Kidney tubule cell (primary cell): ENCODE measurements around the gene CATSPERD.
A peak's percentile ranks its signal among the peaks of the same experiment; 100 is the strongest.
"Not testable (repeated sequence)": the region's sequence is repeated elsewhere in the genome, so short reads cannot be mapped to it uniquely, and the experiment has no call there.

Source experiments
- DNase-seq: peaks from one replicate; pipeline ENCODE4 v3.0.0-alpha.2; 2018; ENCODE audit warnings: low spot score

CATSPERD gene

DNA sequence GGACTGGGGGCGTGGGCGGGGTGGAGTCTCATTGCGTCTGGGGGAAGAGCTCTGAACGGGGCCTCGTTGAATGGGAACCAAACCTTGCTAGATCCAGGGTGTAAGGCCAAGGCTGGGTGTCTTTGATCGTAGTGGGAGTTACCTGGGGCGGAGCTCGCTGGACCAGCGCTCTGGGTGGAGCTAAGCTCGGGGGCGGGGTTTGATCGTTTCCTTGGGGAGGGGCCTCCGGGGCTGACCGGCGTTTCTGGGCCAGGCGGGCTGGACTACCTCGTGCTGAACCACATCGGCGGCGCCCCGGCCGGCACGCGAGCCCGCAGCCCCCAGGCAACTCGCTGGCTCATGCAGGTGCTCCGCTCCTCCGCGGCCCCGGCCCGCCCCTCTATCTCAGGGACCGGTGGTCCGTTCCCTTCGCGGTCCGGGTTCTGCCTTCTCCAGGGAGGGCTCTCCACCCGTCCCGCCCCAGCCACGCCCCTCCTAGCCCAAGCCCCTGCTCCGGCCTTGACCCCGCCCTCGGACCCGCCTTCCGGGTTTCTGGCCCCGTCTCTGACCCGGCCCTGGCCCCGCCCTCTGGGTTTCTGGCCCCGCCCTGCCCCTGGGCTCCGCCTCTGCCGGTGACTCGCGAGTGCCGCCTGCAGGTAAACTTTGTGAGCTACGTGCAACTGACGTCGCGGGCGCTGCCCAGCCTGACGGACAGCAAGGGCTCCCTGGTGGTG lies 33.6 kb upstream of the CATSPERD start:
- peak; percentile 95 for DNase-seq

DNA sequence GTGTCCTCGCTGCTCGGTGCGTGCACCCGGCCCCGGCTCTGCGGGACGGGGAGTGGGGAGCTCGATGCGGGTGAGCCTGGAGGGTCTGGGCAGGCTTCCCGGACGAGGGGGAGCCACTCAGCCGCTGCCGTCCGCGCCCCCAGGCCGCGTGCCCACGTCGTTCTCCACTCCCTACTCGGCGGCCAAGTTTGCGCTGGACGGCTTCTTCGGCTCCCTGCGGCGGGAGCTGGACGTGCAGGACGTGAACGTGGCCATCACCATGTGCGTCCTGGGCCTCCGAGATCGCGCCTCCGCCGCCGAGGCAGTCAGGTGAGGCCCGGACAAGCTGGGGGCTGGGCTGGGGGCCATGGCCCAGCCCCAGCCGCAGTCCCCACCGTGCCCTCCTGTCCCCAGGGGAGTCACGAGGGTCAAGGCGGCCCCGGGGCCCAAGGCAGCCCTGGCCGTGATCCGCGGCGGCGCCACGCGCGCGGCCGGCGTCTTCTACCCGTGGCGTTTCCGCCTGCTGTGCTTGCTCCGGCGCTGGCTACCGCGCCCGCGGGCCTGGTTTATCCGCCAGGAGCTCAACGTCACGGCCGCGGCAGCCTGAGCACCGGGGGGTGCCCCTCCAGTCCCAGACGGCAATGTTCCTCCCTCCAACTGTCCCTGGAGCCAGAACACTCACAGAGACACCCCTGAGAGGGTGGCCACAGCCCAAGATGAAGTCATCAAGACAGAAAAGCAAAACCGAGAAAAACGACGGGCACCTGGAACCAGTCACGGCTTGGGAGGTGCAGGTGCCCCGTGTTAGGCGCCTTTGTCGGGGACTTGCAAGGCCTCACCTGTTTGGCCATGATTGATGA lies 32.9 kb upstream of the CATSPERD start:
- DNase-seq = no peak

DNA sequence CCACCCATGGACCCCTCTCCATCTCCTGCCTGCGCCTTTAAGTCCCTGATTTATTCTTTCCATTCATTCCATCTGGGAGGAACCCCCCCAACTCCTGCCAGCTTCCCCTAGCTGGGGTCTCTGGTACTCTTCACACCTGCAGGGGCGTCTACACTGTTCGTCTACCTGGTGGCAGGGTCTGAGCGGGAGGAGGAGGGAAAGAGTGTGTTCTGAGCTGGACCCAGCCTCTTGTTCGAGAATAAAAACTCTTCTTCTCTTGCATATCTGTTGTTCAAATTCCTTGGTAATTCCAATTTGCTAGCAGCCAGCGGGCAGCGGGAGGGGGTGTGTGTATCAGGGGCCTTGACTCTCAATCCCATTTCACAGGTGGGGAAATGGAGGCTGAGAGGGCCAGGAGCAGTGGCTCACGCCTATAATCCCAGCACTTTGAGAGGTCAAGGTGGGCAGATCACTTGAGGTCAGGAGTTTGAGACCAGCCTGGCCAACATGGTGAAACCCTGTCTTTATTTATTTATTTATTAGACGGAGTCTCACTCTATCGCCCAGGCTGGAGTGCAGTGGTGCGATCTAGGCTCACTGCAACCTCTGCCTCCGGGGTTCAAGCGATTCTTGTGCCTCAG lies 32.1 kb upstream of the CATSPERD start:
- not testable (repeated sequence) for DNase-seq

DNA sequence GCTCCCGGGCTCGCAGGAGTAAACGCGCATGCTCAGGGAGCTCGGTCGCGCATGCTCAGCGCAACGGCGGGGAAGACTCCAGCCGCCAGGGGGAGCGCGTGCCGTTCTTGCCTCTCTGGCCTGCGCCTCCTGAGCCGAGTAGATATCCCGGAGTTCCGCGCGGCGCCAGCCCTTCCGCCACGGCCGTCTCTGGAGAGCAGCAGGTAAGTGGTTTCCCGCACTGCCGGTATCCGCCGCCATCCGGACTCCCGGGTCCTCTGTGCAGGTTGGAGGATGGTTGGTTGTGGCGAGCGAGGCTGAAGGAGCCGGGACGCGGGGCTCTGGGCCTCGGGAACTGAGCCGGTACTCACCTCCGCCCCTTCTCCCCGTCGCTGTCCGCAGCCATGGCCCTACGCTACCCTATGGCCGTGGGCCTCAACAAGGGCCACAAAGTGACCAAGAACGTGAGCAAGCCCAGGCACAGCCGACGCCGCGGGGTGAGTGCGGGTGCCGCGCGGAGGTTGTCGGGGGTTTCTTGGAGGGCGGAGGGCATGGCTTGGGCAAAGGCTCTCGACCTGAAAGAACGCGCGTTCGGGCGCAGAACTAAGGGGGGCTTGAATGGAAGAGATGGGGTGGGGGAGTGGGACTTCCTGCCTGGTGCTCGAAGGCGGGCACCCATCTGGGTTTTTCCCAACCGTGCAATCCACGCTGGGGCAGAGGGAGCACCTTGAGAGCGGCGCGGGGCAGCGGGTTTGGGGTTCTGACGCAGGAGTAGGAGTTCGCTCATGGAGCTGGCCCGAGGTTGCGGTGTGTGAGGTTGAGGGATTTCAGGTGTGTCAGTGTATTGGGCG lies 30.1 kb upstream of the CATSPERD start, which contains the start of gene RPL36:
TSS of gene RPL36 (plus strand) at position 171 of the 830 bp plus-strand sequence. CDS start at position 384, 213 bp downstream.
- peak; percentile 96 for DNase-seq

DNA sequence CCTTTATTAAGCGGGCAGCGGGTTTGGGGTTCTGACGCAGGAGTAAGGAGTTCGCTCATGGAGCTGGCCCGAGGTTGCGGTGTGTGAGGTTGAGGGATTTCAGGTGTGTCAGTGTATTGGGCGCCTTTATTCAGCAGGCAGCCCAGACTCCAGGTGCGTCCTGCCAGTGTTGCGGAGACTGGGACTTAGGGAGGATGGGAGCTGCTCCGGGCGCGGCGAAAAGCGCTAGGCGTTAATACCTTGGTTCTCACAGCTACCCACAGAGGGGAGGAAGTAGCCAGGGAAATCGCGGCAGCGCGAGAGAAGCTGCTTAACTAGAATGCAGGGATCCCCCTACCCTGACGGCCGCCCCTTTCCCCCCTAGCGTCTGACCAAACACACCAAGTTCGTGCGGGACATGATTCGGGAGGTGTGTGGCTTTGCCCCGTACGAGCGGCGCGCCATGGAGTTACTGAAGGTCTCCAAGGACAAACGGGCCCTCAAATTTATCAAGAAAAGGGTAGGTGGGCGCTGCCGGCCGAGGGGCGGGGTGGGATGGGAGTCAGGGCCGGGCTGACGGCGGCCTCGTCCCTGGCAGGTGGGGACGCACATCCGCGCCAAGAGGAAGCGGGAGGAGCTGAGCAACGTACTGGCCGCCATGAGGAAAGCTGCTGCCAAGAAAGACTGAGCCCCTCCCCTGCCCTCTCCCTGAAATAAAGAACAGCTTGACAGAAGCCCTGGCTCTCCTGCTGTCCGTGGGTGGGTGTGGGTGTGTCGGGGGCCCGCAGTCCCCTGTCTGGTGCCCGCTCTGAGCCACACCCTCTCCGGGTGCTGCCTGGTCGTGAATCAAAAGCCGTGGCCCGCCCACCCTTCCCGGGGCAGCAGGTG lies 29.2 kb upstream of the CATSPERD start:
- DNase-seq = peak; percentile 73

DNA sequence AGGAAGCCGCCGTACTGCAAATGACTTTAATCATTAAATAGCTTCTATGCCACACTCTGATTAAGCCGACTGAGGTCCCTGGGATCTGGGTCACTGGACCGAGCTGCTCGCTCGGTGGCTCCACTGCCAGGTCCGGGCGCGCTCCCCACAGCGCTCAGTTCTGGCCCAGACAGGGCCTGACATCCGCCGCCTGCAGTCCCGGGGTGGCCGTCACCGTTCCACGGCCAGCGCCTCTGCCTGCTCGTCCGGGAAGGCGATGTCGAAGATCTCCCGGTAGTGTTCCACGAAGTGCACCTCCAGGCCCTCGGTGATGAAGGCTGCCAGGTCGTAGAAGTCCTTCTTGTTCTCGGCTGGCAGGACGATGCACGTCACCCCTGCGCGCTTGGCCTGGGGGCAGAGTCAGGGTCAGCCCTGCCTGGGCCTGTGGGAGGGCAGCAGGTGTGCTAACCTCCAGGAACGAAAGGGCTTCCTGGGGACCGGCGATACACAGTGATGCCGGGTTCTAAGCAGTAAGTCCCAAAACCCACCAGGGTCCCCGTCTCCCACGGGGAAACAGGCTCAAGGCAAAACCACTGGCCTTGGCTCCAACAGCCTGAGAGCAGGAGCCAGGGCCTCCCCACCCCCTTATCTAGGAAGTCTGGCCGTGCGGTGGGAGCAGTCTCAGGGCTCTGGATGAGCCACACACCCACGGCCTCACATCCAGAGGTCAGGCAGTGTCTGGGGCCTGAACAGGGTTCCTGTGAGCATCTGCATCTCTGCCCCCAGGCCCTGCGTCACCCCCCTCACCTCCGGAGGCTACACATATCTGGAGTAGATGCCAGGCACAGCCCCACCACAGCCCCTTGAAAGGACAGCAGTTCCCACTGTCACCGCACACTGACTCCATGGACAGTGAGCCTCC lies 28.4 kb upstream of the CATSPERD start:
- no peak for DNase-seq

DNA sequence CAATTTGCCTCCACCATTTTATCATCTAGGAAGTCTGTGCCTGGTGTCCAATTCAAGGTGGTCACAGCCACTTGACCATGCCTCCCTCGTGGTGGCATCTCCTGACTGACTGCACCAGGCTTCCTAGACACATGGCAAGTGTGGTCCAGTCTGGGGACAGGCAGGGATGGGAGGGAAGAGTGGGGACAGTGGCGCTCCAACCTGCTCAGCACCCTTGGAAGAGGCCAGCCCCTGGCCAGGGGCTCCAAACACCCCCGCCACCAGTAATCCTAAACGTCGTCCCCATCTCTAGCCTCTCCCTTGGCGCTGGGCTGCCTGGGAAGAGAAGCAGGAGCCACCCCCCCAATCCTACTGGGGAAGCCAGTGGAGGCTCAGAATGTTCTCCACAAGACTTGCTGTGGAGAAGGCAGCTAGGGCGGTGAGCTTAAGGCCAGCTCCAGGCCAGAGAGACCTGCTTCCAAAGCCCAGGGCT lies 27.7 kb upstream of the CATSPERD start:
- DNase-seq = no peak

DNA sequence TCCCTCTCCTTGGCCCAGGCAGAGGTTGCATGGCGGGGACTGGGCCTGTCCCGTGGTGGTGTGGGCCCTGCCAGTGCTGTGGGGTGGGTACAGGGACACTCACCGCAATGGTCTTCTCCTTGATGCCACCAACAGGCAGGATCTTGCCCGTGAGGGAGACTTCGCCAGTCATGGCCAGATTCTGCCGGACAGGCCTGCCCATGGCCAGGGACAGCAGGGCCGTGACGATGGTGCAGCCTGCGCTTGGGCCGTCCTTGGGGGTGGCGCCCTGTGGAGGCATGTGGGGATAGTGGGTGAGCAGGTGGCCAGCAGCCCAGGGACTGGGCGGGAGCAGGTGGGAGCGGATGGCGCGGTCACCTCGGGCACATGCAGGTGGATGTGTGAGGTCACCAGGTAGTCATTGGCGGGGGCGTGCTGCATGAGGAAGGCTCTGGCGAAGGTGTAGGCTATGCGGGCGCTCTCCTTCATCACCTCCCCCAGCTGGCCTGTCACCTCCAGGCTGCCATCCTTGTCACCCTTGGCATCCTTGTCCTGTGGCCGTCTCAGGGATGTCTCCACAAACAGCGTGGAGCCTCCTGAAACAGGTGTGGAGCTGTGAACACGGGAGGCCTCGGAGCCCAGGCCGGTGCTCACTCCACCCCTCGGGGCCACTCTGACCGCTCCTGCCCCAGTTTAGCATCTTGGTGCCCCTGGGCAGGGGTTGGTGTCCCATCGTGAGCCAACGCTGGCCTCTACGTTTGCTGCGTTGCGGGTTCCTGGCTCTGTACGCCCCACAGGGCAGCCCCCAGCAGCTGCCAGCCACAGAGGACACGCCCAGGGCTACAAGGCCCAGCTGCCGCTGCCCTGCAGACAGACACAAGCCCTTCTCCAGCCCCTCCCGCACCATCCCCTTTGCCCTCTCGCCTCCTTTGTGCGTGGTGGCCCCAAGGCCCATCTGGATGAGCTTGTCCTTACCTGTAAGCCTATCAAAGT lies 27.0 kb upstream of the CATSPERD start:
- DNase-seq = no peak

DNA sequence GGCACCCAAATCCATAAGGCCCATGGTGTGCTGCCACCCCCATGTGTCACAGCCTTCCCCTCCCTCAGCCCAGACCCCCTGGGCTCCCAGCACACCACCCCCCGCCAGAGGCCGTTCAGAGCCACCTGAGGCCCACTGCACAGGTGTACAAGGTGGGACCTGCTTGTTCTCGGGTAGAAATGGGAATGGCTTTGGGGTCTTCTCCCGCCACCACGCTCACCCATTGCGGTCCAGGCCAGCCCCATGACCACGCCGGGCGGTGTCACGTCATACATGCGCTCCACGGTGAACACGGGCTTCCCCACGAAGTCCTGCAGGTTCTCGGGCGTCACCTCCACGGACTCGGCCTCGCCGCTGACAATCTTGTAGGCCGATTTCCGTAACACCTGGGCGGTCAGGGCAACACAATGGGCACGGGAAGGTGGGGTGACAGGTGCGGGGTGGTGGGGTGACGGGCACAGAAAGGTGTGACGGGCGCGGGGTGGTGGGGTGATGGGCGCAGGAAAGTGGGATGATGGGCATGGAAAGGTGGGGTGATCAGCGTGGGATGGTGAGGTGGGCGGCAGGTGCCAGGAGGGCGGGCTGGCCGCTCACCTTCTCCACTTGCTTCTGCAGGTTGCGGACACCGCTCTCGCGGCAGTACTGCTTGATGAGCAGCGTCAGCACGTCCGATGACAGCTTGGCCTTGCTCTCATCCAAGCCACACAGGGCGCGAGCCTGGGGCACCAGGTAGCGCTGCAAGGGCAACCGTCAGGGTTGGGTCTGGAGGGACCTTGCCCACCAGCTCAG lies 26.1 kb upstream of the CATSPERD start:
- DNase-seq = no peak

DNA sequence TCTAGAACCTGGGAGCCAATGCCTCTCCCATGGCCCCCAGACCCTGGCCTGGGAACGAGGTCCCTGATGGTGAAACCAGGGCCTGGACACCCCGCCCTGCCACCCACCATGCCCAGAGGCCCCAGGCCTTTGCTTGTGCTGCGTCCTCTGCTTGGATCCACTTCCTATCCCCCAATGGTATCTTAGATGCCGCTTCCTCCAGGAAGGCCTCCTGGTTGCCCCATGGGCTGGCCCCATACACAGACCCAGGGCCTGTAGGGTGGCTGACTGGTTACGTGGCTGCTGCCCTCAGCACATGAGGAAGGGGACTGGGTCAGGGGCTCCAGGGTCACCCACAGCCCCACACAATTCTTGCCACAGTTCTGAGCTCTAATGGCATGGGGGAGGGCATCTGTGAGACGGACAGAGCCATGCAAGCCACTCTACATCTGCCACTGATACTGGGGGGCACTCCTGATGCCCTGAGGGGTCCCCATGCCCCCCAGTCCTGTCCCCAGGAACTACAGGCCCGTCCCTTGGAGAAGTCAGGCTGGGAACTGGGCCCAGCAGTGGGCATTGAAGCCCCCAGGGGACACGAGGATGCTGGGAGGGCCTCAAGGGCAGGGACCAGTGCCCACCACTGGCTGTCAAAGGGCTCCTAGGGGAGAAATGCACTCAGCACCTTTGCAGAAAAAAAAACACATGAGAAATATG lies 25.3 kb upstream of the CATSPERD start:
- DNase-seq = no peak

DNA sequence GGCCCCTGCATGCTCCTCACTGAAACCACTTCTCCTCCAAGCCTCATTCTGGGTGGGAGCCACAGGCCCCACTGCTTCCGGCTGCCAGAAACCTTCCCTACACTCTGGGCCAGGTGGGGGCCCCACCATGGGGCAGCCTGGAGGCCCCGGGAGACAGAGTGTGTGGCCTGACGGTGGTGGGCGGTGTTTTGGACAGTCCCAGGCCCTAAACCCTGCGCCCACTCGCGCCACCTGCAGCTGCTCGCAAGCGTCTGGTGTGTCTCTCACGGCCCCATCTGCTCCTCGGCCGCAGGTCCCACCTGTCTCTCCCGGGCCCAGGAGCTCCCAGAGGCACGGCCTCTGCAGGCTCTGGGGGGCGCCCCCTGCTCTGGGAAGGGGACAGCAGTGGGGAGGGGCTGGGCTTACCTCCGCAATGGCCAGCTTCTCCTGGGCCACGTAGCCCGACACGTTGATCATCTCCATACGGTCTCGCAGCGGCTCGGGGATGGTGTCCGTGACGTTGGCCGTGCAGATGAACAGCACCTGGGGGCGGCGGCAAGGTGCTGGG lies 24.7 kb upstream of the CATSPERD start:
- no peak for DNase-seq

DNA sequence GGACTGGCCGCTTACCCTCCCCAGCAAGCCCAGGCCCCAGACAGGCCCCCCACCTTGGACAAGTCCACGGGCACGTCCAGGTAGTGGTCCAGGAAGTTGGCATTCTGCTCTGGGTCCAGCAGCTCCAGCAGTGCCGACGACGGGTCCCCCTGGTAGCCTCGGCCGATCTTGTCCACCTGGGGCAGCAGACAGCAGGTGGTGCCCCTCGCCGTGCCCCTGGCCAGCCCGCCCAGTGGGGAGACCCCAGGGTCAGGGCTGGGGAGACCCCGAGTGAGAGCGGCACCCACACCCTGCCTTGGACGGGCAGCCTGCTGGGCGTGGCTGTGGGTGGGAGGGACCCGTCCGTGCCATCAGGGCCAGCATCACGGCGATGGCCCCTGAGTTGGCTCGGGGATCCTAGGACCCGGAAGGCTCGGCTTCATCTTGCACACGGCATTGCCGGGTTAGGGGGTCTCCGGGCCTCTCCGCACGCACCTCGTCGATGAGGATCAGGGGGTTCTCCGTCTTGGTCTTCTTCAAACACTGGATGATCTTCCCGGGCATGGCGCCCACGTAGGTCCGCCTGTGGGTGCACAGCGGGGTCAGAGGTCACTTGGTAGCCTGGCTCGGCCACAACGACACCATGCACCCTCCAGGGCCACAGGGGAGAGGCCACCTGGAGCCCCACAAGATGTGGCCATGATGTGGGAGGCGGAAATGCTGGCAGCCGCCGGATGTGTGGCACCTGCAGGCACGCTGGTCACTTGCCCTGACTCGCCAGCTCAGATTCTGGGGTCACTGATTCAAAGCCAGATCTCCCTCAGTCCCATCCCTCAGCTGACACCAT lies 24.0 kb upstream of the CATSPERD start:
- DNase-seq = no peak

DNA sequence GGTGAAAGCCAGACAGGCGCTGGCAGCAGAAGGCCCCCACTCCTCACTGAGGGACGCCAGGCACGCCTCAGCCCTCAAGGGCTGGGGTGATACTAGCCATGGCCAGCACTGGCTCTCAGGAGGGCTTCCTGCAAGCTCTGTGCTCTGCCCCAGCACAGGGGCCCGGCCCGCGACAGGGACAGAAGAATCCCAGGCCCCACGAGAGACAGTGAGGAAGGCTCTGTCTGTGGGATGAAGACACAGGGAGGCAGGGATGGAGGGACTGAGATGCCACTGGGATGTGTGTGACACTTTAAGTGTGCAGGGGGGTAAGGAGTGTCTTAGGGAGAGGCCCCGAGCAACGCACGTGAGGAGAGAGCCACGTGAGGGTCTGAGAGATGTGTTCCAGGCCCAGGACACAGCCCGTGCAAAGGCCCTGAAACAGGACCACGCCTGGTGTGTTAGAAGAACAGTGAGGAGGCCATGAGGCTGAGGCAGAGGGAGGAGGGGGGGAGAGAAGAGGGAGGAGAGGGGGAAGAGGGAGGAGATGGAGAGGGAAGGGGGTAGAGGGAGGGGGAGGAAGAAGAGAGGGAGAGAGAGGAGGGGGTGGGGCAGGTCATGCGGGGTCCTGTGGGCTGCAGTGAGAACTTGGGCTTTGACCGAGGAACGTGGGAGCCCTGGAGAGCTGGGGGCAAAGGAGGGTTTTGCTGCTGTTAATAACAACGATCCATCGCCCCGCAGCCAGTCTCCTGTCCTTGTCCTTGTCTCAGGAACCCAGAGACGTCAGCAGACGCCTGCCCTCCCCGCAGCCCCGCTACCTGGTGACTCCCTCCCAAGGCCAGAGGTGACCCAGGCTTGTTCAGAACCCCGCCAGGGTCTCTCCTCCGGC lies 23.2 kb upstream of the CATSPERD start:
- no peak for DNase-seq

DNA sequence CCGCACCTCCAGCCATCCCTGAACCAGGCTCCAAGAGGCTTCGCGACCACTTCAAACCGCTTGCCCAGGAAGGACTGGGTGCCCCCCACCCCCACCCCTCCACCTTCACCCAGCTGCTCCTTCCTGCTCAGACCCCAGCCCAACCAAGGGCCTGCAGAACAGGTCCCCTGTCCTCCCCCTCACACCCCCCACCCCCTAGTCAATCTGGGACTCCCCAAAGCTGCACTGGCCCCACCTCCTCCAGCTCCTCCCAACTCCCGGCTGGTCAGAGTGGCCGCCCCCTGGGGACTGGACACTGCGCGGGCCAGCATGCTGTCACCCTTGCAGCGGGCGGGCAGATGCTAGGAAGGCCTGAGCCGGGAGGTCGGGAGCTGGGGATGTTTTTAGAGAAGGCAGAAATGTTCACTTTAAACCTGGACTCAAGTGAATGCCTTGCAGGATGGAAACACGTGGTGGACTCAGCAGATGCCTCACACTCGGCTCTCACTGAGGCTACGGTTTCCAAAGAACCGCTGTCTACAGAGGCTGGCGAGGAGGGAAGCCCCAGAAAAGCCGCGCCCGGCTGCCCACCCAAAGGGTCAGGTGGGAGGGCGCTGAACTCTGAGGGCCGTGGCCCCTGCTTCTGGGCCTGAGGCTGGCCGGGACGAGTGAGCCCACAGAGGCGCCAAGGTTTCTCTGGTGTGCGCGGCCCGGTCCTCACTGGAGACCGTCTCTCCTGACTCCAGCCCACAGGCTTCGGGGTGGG lies 22.4 kb upstream of the CATSPERD start:
- DNase-seq = no peak
